ENCODE data around the gene TTC9B.
"Not testable (repeated sequence)": the region's sequence is repeated elsewhere in the genome, so short reads cannot be mapped to it uniquely, and the experiment has no call there.

Gene TTC9B

GRCh38 chr19:40232949-40233810, 15.0 kb upstream of the TTC9B start:
- no peak for DNase-seq (ENCODE audit: low spot score)

GRCh38 chr19:40232479-40232878, 14.3 kb upstream of the TTC9B start:
- no peak for DNase-seq (ENCODE audit: low spot score)

GRCh38 chr19:40231544-40232424, 13.6 kb upstream of the TTC9B start:
- no peak for DNase-seq (ENCODE audit: low spot score)

- no peak for DNase-seq (ENCODE audit: low spot score)
These were observed 12.9 kb upstream of the TTC9B start for GRCh38 chr19:40231057-40231456.

- DNase-seq (ENCODE audit: low spot score): no peak
These were observed 11.8 kb upstream of the TTC9B start for GRCh38 chr19:40229926-40230417.

GRCh38 chr19:40229484-40229883, 11.3 kb upstream of the TTC9B start:
- no peak for DNase-seq (ENCODE audit: low spot score)

GRCh38 chr19:40228863-40229262, 10.7 kb upstream of the TTC9B start:
- DNase-seq (ENCODE audit: low spot score): no peak

GRCh38 chr19:40228346-40228745, 10.2 kb upstream of the TTC9B start:
- no peak for DNase-seq (ENCODE audit: low spot score)

- no peak for DNase-seq (ENCODE audit: low spot score)
These were observed 7.5 kb upstream of the TTC9B start for GRCh38 chr19:40225440-40226305.

GRCh38 chr19:40224342-40225150, 6.4 kb upstream of the TTC9B start:
- no peak for DNase-seq (ENCODE audit: low spot score)

- no peak for DNase-seq (ENCODE audit: low spot score)
These were observed 5.1 kb upstream of the TTC9B start for GRCh38 chr19:40223135-40223822.

GRCh38 chr19:40221858-40222619, 3.9 kb upstream of the TTC9B start:
- DNase-seq (ENCODE audit: low spot score): peak; percentile 92

GRCh38 chr19:40220674-40221073, 2.5 kb upstream of the TTC9B start:
- DNase-seq (ENCODE audit: low spot score): no peak

- DNase-seq (ENCODE audit: low spot score): peak; percentile 28
These were observed 1.6 kb upstream of the TTC9B start for GRCh38 chr19:40219721-40220276.

GRCh38 chr19:40219029-40219428, 845 bp upstream of the TTC9B start:
- DNase-seq (ENCODE audit: low spot score): not testable (repeated sequence)

- no peak for DNase-seq (ENCODE audit: low spot score)
These were observed 965 bp downstream of the TTC9B start for GRCh38 chr19:40217027-40217810.

GRCh38 chr19:40216777-40217026, 1.5 kb downstream of the TTC9B start:
- no peak for DNase-seq (ENCODE audit: low spot score)

GRCh38 chr19:40216013-40216776, 2.0 kb downstream of the TTC9B start:
- no peak for DNase-seq (ENCODE audit: low spot score)

All from NAMALWA (cell line).